HG03354 (cell line): ENCODE measurements around the gene ZNF628.
A peak's percentile ranks its signal among the peaks of the same experiment; 100 is the strongest.
"Not testable (repeated sequence)": the region's sequence is repeated elsewhere in the genome, so short reads cannot be mapped to it uniquely, and the experiment has no call there.

Source experiments
- ATAC-seq: cut with Tn5 transposase; IDR thresholded peaks from one replicate; pipeline ENCODE4 v1.9.1; 2021; ENCODE audit warnings: mild to moderate bottlenecking; ENCODE audit not compliant: unreplicated experiment, poor library complexity, severe bottlenecking

The ZNF628 gene

GRCh38 chr19:55493645-55494171 is 17.3 kb downstream of the ZNF628 start:
- no peak for ATAC-seq

DNA sequence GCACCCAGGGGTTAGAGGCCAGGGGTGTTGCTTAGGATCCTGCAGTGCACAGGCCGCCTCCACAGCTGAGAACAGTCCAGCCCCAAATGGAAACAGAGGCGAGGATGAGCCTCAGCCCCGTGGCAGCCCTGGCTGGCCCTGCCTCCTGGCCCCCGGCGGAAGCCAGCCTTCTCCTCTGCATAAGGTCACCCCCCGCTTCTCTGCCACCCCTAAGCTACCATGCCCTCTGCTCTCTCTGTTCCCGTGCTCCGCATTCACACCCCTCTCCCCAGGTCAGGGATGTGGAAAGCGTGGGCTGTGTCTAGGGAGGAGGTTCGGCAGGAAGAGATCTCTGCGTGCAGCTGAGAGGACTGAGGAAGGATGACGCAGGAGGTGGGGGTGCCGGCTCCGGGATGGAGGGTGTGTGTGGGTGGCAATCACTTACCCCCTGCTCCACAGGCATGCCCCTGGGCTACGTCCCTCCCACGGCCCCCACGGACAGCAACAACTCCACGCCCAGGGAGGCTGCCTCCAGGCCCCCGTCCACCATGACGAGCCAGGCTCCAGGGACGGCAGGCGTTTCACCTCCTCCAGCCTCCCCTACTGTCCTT is 17.9 kb downstream of the ZNF628 start:
- no peak for ATAC-seq

- ATAC-seq: no peak
Measured at GRCh38 chr19:55495646-55496349, 19.4 kb downstream of the ZNF628 start.

DNA sequence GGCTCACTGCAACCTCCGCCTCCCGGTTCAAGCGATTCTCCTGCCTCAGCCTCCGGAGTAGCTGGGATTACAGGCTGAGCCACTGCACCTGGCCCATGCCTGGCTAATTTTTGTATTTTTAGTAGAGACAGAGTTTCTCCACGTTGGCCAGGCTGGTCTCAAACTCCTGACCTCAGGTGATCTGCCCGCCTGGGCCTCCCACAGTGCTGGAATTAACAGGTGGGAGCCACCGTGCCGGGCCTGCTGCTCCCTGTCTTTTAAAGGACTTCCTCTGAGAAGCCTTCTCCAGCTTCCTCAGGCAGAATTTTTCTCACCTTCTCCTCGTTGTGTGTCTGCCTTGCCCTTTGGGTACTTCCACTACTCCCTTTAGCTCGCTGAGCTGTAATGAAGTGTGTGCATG is 20.4 kb downstream of the ZNF628 start:
- not testable (repeated sequence) for ATAC-seq

DNA sequence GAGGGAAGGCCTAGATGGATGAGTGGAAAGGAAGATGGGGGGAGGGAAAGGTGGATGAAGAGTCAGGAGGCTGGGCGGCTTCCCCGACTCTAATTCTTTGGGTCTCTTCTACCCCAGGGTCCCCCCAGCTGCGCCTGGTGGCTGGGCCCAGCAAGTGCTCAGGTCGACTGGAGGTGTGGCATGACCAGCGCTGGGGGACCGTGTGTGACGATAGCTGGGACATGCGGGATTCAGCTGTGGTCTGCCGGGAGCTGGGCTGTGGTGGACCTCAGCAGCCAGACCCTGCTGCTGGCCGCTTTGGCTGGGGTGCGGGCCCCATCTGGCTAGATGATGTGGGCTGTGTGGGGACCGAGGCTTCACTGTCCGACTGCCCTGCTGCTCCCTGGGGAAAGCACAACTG is 21.3 kb downstream of the ZNF628 start:
- ATAC-seq: no peak

- ATAC-seq: no peak
Measured at GRCh38 chr19:55498246-55498840, 21.9 kb downstream of the ZNF628 start.

DNA sequence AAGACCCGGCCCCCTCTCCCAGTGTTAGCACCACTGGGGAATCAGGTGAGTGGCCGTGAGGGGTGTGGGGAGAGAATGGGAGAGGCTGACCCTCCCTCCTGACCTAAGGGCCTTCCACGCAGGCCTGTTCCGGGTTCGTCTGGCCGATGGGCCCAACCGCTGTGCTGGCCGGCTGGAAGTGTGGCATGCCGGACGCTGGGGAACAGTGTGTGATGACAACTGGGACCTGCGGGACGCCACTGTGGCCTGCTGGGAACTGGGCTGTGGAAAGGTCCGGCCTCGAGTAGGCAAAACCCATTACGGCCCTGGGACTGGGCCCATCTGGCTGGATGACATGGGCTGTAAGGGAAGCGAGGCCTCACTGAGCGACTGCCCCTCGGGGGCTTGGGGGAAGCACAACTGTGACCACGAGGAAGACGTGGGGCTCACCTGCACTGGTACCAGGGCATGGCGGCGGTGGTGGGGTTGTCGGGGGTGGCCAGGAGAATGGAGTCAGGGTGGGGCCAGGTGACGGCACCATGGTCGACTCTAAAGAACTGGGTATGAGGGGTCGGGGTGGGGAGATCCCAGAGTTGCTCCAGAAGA is 24.0 kb downstream of the ZNF628 start:
- no peak for ATAC-seq

GRCh38 chr19:55502197-55502952 is 26.0 kb downstream of the ZNF628 start:
- ATAC-seq: no peak

DNA sequence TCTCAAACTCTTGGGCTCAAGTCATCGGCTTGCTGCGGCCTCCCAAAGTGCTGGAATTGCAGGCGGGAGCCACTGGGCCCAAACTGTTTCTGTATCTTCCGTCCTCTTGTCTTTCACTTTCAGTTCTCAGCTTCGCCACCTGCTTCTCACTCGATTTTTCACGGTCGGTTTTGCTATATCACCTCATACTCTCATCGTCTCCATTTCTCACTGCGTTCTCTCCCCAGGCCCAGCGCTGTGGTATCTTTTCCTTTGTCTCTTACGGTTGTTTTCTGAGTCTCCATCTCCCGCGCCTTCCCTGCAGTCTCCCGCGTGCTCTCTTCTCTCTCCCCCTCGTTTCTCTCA is 26.7 kb downstream of the ZNF628 start:
- ATAC-seq: no peak

- ATAC-seq: peak; percentile 97
Measured at GRCh38 chr19:55503502-55504251, 27.3 kb downstream of the ZNF628 start.

GRCh38 chr19:55504252-55504603 is 27.8 kb downstream of the ZNF628 start:
- ATAC-seq: no peak

GRCh38 chr19:55504981-55505380 is 28.6 kb downstream of the ZNF628 start:
- ATAC-seq: no peak

DNA sequence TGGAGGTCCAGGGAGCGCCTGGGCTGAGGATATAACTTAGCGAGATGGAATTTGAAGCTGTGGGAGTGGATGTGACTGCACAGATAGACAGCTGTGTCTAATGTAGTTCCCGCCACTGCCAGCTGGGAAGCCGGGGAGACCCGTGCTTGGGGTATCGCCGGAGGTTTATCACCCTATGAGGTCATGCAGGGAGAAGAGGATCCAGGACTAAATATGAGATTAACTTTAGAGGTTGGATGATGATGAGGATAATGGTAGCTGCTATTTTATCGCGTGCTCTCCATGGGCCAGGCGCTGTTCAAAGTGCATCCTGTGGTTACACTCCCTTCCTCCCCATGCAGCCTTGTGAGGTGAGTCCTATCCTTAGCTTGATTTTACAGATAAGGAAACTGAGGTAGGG is 31.7 kb downstream of the ZNF628 start:
- ATAC-seq: no peak

DNA sequence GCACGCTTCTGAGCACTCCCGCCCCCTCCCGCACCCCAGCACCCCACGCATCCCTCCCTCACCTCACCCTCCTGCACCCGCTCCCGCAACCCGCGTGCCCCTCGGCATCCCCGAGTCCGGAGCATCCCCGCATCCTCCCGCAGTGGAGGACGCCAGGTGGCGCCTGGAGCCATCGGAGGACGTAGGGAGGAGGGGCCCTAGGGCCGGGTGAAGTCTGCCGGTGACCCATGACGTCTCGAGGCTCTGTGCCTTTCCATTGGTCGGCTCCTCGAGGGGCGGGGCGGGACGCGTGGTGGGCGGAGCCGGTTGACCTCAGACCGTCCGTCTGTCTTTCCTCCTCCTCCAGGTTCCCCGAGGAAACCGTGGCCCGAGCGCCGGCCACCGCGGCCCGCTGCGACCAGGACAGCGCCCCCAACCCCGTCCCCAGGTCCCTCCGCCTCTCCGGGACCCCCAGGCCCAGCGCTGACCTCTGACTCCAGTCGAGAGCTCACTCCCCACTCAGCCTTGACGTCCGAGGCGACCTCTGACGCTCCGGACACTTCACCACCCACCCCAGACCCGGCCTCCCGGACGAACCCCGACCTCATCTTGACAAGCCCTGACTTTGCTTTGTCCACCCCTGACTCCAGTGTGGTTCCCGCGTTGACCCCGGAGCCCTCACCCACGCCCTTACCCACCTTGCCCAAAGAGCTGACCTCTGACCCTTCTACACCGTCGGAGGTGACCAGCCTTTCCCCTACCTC is 40.6 kb downstream of the ZNF628 start:
- peak; percentile 99 for ATAC-seq

DNA sequence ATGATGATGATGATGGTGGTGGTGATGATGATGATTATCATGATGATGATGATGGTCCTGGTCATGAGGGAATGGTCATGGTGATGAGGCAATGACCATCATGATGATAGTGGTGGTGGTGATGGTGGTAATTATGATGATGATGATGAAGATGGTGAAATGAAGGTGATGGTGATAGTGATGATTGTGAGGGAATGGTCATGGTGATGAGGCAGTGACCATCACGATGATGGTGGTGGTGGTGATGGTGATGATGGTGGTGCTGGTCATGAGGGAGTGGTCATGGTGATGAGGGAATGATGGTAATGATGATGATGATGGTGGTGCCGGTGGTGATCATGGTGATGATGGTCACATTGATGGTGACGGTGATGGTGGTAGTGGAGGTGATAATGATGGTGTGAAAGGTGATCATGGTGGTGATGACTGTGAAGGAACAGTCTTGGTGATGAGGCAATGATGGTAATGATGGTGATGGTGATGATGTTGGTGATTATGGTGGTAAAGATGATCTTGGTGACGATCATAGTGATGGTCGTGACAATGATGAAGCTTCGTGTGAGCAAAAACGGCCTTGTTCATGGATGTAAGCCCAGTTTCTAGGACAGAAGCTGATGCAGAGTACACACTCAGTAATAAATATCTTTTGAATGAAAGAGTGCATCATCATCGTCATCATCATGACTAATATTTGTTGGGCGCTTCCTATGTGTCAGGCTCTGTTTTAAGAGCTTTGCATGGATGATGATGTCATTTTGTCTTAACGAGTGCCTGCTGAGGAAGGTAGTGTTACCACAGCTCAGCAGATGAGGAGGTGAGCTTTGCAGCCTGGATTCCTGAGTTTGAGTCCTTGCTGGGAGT is 43.3 kb downstream of the ZNF628 start:
- ATAC-seq: no peak

DNA sequence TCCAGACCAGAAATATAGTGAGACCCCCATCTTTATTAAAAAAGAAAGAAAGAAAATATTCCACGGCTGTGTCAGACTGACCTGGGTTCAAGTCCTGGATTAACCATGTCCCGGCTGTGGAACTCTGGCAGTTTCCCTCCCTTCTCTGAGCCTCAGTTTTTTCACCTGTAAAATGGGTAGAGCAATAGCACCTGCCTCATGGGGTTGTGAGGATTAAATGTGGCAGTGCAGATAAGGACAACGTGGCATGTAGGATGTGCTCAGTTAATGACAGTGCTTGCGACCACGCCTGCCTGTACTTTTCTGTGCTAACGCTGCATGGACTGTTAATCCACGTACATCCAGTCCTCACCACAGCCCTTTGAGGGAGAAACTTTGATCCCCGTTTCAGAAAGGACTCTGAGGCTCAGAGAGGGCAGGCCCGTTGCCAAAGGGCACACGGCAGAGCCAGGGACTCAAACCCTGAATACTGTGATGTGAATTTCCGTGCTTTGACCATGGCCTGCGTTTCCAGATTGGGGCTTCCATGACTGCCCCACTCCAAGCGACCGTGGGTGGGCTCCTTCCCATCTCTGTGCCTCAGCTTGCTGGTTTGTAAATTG is 44.4 kb downstream of the ZNF628 start:
- no peak for ATAC-seq

DNA sequence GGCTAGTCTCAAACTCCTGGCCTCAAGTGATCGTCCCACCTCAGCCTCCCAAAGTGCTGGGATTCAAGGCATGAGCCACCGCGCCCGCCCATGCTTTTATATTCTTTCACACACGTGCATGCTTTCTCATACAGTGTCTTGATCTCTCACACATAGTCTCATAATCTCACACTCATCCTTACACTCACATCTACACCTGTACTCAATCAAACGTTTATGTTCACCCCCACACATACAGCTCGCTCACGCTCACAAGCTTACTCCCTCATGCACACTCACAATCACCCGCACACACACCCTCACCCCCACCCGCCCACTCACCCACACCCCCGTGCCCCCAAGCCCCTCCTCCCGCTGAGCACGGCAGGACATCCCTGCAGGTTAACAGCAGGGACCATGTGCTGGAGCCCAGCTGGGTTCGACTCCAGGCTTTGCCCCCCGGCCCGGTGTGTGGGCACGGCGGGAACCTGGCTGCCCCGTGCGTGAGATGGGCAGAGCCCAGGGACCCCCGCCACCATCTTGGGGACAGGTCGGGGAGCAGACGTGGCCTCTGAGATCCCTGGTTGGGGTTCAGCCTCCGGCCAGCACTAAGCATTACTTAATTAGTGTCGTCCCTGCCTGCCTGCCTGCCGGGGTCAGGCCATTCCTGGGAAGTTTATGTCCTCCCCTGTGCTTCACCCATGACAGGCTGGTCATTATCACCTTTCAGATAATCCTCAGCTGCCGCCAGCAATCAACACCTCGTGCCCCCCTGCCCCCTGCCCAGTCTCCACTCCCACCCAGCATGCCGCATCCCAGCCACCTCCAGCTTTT is 49.1 kb downstream of the ZNF628 start:
- ATAC-seq: no peak
